Activated naive CD4-positive, alpha-beta T cell treated with anti-CD3 and anti-CD28 coated beads for 36 hours (primary cell): Measurements from ENCODE around the gene KRT35. TPM values are rescaled to one million over a fixed set of nuclear protein-coding genes. Genes with fewer than 3 reads are reported as not detected.

Experiments used
- CTCF ChIA-PET: fragments of 350-600 bp; sonication (Branson Sonifier 250); formaldehyde crosslinking; loops from one replicate; lab custom pipeline; 2021; ENCODE audit warnings: antibody characterized with exemption; lab: Charles Lee
- DNase-seq: peaks from one replicate; pipeline ENCODE4 v3.0.0-alpha.2; 2020
- H3K27ac Mint-ChIP-seq: one replicate; pipeline ENCODE4 v1.8.0; 2021; ENCODE audit warnings: mild to moderate bottlenecking, mixed read lengths
- H3K27me3 Mint-ChIP-seq: one replicate; pipeline ENCODE4 v1.8.0; 2021; ENCODE audit warnings: low read depth, mixed read lengths
- H3K36me3 Mint-ChIP-seq: one replicate; pipeline ENCODE4 v1.8.0; 2021; ENCODE audit warnings: low read depth, mixed read lengths
- H3K4me1 Mint-ChIP-seq: one replicate; pipeline ENCODE4 v1.8.0; 2021; ENCODE audit warnings: low read depth, mixed read lengths
- H3K4me3 Mint-ChIP-seq: one replicate; pipeline ENCODE4 v1.8.0; 2021; ENCODE audit warnings: mild to moderate bottlenecking, moderate library complexity, mixed read lengths
- H3K9me3 Mint-ChIP-seq: one replicate; pipeline ENCODE4 v1.8.0; 2021; ENCODE audit warnings: mixed read lengths
- intact Hi-C: fragments of 100-400 bp; cut with micrococcal nuclease; formaldehyde crosslinking; loops from one replicate; pipeline ENCODE4 v1.15.1; 2023
- total RNA-seq, 2 experiments: library from RNA; stranded (reverse); gene quantifications; one replicate each; pipeline ENCODE4 v1.2.3, GENCODE V29; 2021

KRT35 gene
- total RNA-seq, 2 experiments from 2014 or later, result not detected

GRCh38 chr17:41520821-41521521 is 40.0 kb upstream of the KRT35 start:
- no peaks in the 10 kb centered on the region for H3K4me1 Mint-ChIP-seq
- H3K27ac Mint-ChIP-seq, result no peak overlapping the region
- no peak overlapping the region for H3K4me3 Mint-ChIP-seq
- no peaks in the 10 kb centered on the region for H3K9me3 Mint-ChIP-seq
- intact Hi-C loops, result no loop called here
- no peak for DNase-seq
- peaks cover 3% of the 10 kb centered on the region for H3K27me3 Mint-ChIP-seq
- CTCF ChIA-PET, result no interaction called here
- H3K36me3 Mint-ChIP-seq, result no peaks in the 10 kb centered on the region

GRCh38 chr17:41519501-41520224 is 38.7 kb upstream of the KRT35 start:
- intact Hi-C loops, result no loop called here
- no peaks in the 10 kb centered on the region for H3K36me3 Mint-ChIP-seq
- DNase-seq, result no peak
- no peaks in the 10 kb centered on the region for H3K9me3 Mint-ChIP-seq
- H3K27ac Mint-ChIP-seq, result no peak overlapping the region
- no peaks in the 10 kb centered on the region for H3K27me3 Mint-ChIP-seq
- CTCF ChIA-PET, result no interaction called here
- H3K4me1 Mint-ChIP-seq, result no peaks in the 10 kb centered on the region
- H3K4me3 Mint-ChIP-seq, result no peak overlapping the region

GRCh38 chr17:41518789-41519449 is 38.0 kb upstream of the KRT35 start, which contains the start of gene KRT15:
TSS of gene KRT15 (minus strand) at chr17:41518890. CDS start at chr17:41518827, 63 bp downstream.
- no peaks in the 10 kb centered on the region for H3K27me3 Mint-ChIP-seq
- H3K4me3 Mint-ChIP-seq, result no peak within 1 kb of the TSS
- H3K9me3 Mint-ChIP-seq, result no peaks in the 10 kb centered on the region
- no peaks in the 10 kb centered on the region for H3K4me1 Mint-ChIP-seq
- intact Hi-C loops, result no loop called here
- CTCF ChIA-PET, result no interaction called here
- DNase-seq, result no peak
- H3K36me3 Mint-ChIP-seq, result no peaks in the 10 kb centered on the region
- no peak within 1 kb of the TSS for H3K27ac Mint-ChIP-seq

- Mint-ChIP-seq H3K36me3 (no peaks in the 10 kb centered on the region), H3K4me1 (no peaks in the 10 kb centered on the region), H3K9me3 (no peaks in the 10 kb centered on the region), H3K4me3 (no peak overlapping the region), H3K27ac (no peak overlapping the region), H3K27me3 (no peaks in the 10 kb centered on the region)
- intact Hi-C loops, result no loop called here
- CTCF ChIA-PET, result interaction anchor here (1.3 kb wide), 1 partner anchor 22 kb away, joined by 3 read pairs; no protein-coding TSS in a partner anchor
- no peak for DNase-seq
Measured at GRCh38 chr17:41518031-41518430, 37.1 kb upstream of the KRT35 start.

- Mint-ChIP-seq H3K4me3 (no peak overlapping the region), H3K27me3 (no peaks in the 10 kb centered on the region), H3K4me1 (no peaks in the 10 kb centered on the region), H3K9me3 (no peaks in the 10 kb centered on the region), H3K27ac (no peak overlapping the region), H3K36me3 (no peaks in the 10 kb centered on the region)
- CTCF ChIA-PET, result no interaction called here
- intact Hi-C loops, result no loop called here
- DNase-seq, result no peak
Measured at GRCh38 chr17:41516830-41517283, 35.9 kb upstream of the KRT35 start.

GRCh38 chr17:41516147-41516829 is 35.3 kb upstream of the KRT35 start:
- Mint-ChIP-seq H3K4me3 (no peak overlapping the region), H3K27me3 (no peaks in the 10 kb centered on the region), H3K9me3 (no peaks in the 10 kb centered on the region), H3K4me1 (no peaks in the 10 kb centered on the region), H3K36me3 (no peaks in the 10 kb centered on the region), H3K27ac (no peak overlapping the region)
- DNase-seq, result no peak
- CTCF ChIA-PET, result no interaction called here
- intact Hi-C loops, result no loop called here

GRCh38 chr17:41513168-41513547 is 32.2 kb upstream of the KRT35 start:
- H3K4me3 Mint-ChIP-seq, result no peak overlapping the region
- DNase-seq, result no peak
- H3K27me3 Mint-ChIP-seq, result no peaks in the 10 kb centered on the region
- no peak overlapping the region for H3K27ac Mint-ChIP-seq
- no peaks in the 10 kb centered on the region for H3K4me1 Mint-ChIP-seq
- H3K36me3 Mint-ChIP-seq, result no peaks in the 10 kb centered on the region
- CTCF ChIA-PET, result interaction anchor here (1.0 kb wide), 1 partner anchor 36 kb away, joined by 3 read pairs; no protein-coding TSS in a partner anchor
- no peaks in the 10 kb centered on the region for H3K9me3 Mint-ChIP-seq
- intact Hi-C loops, result no loop called here

GRCh38 chr17:41512546-41513167 is 31.7 kb upstream of the KRT35 start:
- Mint-ChIP-seq H3K4me3 (no peak overlapping the region), H3K36me3 (no peaks in the 10 kb centered on the region), H3K27me3 (no peaks in the 10 kb centered on the region), H3K9me3 (no peaks in the 10 kb centered on the region), H3K27ac (no peak overlapping the region), H3K4me1 (no peaks in the 10 kb centered on the region)
- no peak for DNase-seq
- intact Hi-C loops, result no loop called here
- CTCF ChIA-PET, result interaction anchor here (0.6 to 1.0 kb wide), 3 partner anchors 17 to 37 kb away, joined by 3 read pairs; no protein-coding TSS in a partner anchor

GRCh38 chr17:41511716-41512115 is 30.8 kb upstream of the KRT35 start:
- Mint-ChIP-seq H3K9me3 (no peaks in the 10 kb centered on the region), H3K36me3 (no peaks in the 10 kb centered on the region), H3K4me3 (no peak overlapping the region), H3K27me3 (no peaks in the 10 kb centered on the region), H3K27ac (no peak overlapping the region), H3K4me1 (no peaks in the 10 kb centered on the region)
- CTCF ChIA-PET, result interaction anchor here (0.8 kb wide), 1 partner anchor 16 kb away, joined by 3 read pairs; no protein-coding TSS in a partner anchor
- intact Hi-C loops, result no loop called here
- DNase-seq, result no peak

GRCh38 chr17:41511116-41511515 is 30.2 kb upstream of the KRT35 start:
- H3K4me1 Mint-ChIP-seq, result no peaks in the 10 kb centered on the region
- no peak overlapping the region for H3K4me3 Mint-ChIP-seq
- H3K9me3 Mint-ChIP-seq, result no peaks in the 10 kb centered on the region
- intact Hi-C loops, result no loop called here
- CTCF ChIA-PET, result interaction anchor here (0.9 kb wide), 1 partner anchor 137 kb away, joined by 3 read pairs; no protein-coding TSS in a partner anchor
- DNase-seq, result no peak
- H3K27ac Mint-ChIP-seq, result no peak overlapping the region
- no peaks in the 10 kb centered on the region for H3K27me3 Mint-ChIP-seq
- H3K36me3 Mint-ChIP-seq, result no peaks in the 10 kb centered on the region

GRCh38 chr17:41510251-41511065 is 29.5 kb upstream of the KRT35 start:
- Mint-ChIP-seq H3K9me3 (no peaks in the 10 kb centered on the region), H3K36me3 (no peaks in the 10 kb centered on the region), H3K27me3 (no peaks in the 10 kb centered on the region), H3K4me1 (no peaks in the 10 kb centered on the region), H3K27ac (no peak overlapping the region), H3K4me3 (no peak overlapping the region)
- intact Hi-C loops, result no loop called here
- CTCF ChIA-PET, result interaction anchor here (0.9 kb wide), 1 partner anchor 138 kb away, joined by 3 read pairs; no protein-coding TSS in a partner anchor
- no peak for DNase-seq
